GM12865 (cell line): ENCODE measurements around the gene PSME2.

ENCODE experiments used
- DNase-seq: peaks from one replicate; pipeline ENCODE4 v3.0.0; 2010; ENCODE audit warnings: low read depth
- H3K4me3 ChIP-seq: 2 replicates; pipeline ENCODE4 v1.5.1; 2011; ENCODE audit warnings: mild to moderate bottlenecking, low read depth, low read length, control low read depth
- CTCF ChIP-seq: IDR thresholded peaks from 2 replicates; pipeline ENCODE4 v1.5.1; 2011; ENCODE audit warnings: low read length, control low read depth, low read depth, inconsistent platforms; ENCODE audit not compliant: insufficient read depth; ENCODE audit errors: missing control alignments

Gene PSME2

GRCh38 chr14:24135584-24135833 is 10.9 kb downstream of the PSME2 start:
- H3K4me3 ChIP-seq: peak overlapping the region; percentile 71
- TF ChIP-seq CTCF: no peak

GRCh38 chr14:24133735-24134134 is 12.7 kb downstream of the PSME2 start:
- no peak overlapping the region for H3K4me3 ChIP-seq
- DNase-seq: no peak
- TF ChIP-seq CTCF: no peak

More at GRCh38 chr14:24135584-24135833, 10.9 kb downstream of the PSME2 start:
- peak; percentile 26 for DNase-seq

GRCh38 chr14:24132976-24133375 is 13.4 kb downstream of the PSME2 start:
- no peak for TF ChIP-seq CTCF
- H3K4me3 ChIP-seq: no peak overlapping the region
- no peak for DNase-seq

- DNase-seq: no peak
- H3K4me3 ChIP-seq: no peak overlapping the region
- TF ChIP-seq CTCF: no peak
Observed at GRCh38 chr14:24132061-24132685, 14.2 kb downstream of the PSME2 start.

GRCh38 chr14:24131549-24131966 is 14.9 kb downstream of the PSME2 start:
- TF ChIP-seq CTCF: no peak
- DNase-seq: no peak
- no peak overlapping the region for H3K4me3 ChIP-seq

- no peak for TF ChIP-seq CTCF
- DNase-seq: no peak
- H3K4me3 ChIP-seq: no peak overlapping the region
Observed at GRCh38 chr14:24130717-24131548, 15.5 kb downstream of the PSME2 start.

GRCh38 chr14:24130380-24130716 is 16.1 kb downstream of the PSME2 start, which contains the start of gene FITM1:
TSS of gene FITM1 (plus strand) at chr14:24130659. CDS start at chr14:24131564, 905 bp downstream.
- DNase-seq: no peak
- H3K4me3 ChIP-seq: no peak within 1 kb of the TSS
- no peak for TF ChIP-seq CTCF
